Measurements from ENCODE around the gene CACNA1I. TPM values are rescaled to one million over a fixed set of nuclear protein-coding genes. Genes with fewer than 3 reads are reported as not detected.
A peak's percentile ranks its signal among the peaks of the same experiment; 100 is the strongest.

The CACNA1I gene
- total and polyA plus RNA-seq, 2 experiments from 2014 or later = 0.42 to 2.4 TPM

GRCh38 chr22:39689421-39689820 is 118.9 kb downstream of the CACNA1I start:
- H3K27me3 Mint-ChIP-seq (ENCODE audit: insufficient read depth, low read depth, poor library complexity) = peaks cover 8% of the 10 kb centered on the region
- ATAC-seq = no peak
- Histone ChIP-seq H3K27me3 (ENCODE audit: insufficient read depth) (no peaks in the 10 kb centered on the region), H3K4me3 (no peak overlapping the region), H4K20me1 (replicated peaks; ENCODE audit: insufficient read depth) (no peaks in the 10 kb centered on the region), H3K9me2 (ENCODE audit: insufficient read depth) (no peaks in the 10 kb centered on the region), H3K27ac (ENCODE audit: low read depth) (no peak overlapping the region), H3K36me3 (ENCODE audit: insufficient read depth) (no peaks in the 10 kb centered on the region), H3F3A (replicated peaks; ENCODE audit: low read depth) (no peaks in the 10 kb centered on the region), H3K4me1 (ENCODE audit: insufficient read depth) (no peaks in the 10 kb centered on the region), H3K4me2 (no peak overlapping the region), H2AFZ (no peak overlapping the region), H3K79me2 (replicated peaks; ENCODE audit: insufficient read depth) (no peaks in the 10 kb centered on the region)
- H3K27ac Mint-ChIP-seq = peak overlapping the region; percentile 27; the same call in 1 of the 2 replicates
- DNase-seq (ENCODE audit: low spot score) = no peak
- TF ChIP-seq ETS1 (IDR thresholded peaks at IDR 0.05) = no peak
- no peak for TF ChIP-seq REST (IDR thresholded peaks at IDR 0.05; ENCODE audit: unreplicated experiment)
- TF ChIP-seq ZNF331 (CRISPR knock-in tag; IDR thresholded peaks at IDR 0.05; ENCODE audit: low read depth) = no peak
- no peak for TF ChIP-seq STAT1 (IDR thresholded peaks at IDR 0.05; ENCODE audit: unreplicated experiment)
- TF ChIP-seq EZH2 (IDR thresholded peaks at IDR 0.05; ENCODE audit: low read depth, unreplicated experiment) = no peak
- TF ChIP-seq POLR2AphosphoS5 (IDR thresholded peaks at IDR 0.05; ENCODE audit: low read depth) = no peak
- TF ChIP-seq CREB1 (CRISPR knock-in tag; IDR thresholded peaks at IDR 0.05; ENCODE audit: low read depth) = no peak
- no peaks in the 10 kb centered on the region for H3K9me3 Mint-ChIP-seq
- no peaks in the 10 kb centered on the region for H3K36me3 Mint-ChIP-seq (ENCODE audit: low read depth)
- H3K4me1 Mint-ChIP-seq = peaks cover 10% of the 10 kb centered on the region; the same call in 1 of the 3 replicates
- no peak overlapping the region for H3K4me3 Mint-ChIP-seq

- peaks cover 8% of the 10 kb centered on the region for H3K27me3 Mint-ChIP-seq (ENCODE audit: insufficient read depth, low read depth, poor library complexity)
- no peaks in the 10 kb centered on the region for H3K79me2 ChIP-seq (replicated peaks; ENCODE audit: insufficient read depth)
- no peaks in the 10 kb centered on the region for H4K20me1 ChIP-seq (replicated peaks; ENCODE audit: insufficient read depth)
- H3K27me3 ChIP-seq (ENCODE audit: insufficient read depth) = no peaks in the 10 kb centered on the region
- H3K36me3 Mint-ChIP-seq (ENCODE audit: low read depth) = no peaks in the 10 kb centered on the region
- no peak overlapping the region for H3K27ac Mint-ChIP-seq
- no peaks in the 10 kb centered on the region for H3F3A ChIP-seq (replicated peaks; ENCODE audit: low read depth)
- no peaks in the 10 kb centered on the region for H3K36me3 ChIP-seq (ENCODE audit: insufficient read depth)
- no peak overlapping the region for H3K4me3 Mint-ChIP-seq
- H3K4me1 ChIP-seq (ENCODE audit: insufficient read depth) = no peaks in the 10 kb centered on the region
- H3K4me2 ChIP-seq = 0 out of 2 replicates have a peak overlapping the region, but pooled peaks have one; percentile 41
- peak overlapping the region; percentile 85 for H2AFZ ChIP-seq
- H3K4me3 ChIP-seq = no peak overlapping the region
- H3K9me2 ChIP-seq (ENCODE audit: insufficient read depth) = no peaks in the 10 kb centered on the region
- peak; percentile 70 for ATAC-seq
- H3K4me1 Mint-ChIP-seq = peaks cover 10% of the 10 kb centered on the region; the same call in 1 of the 3 replicates
- DNase-seq (ENCODE audit: low spot score) = peak; percentile 74
- no peak overlapping the region for H3K27ac ChIP-seq (ENCODE audit: low read depth)
- TF ChIP-seq ZNF331 (CRISPR knock-in tag; IDR thresholded peaks at IDR 0.05; ENCODE audit: low read depth) (no peak), CREB1 (CRISPR knock-in tag; IDR thresholded peaks at IDR 0.05; ENCODE audit: low read depth) (no peak), STAT1 (IDR thresholded peaks at IDR 0.05; ENCODE audit: unreplicated experiment) (no peak), NANOG (IDR thresholded peaks at IDR 0.05; ENCODE audit: borderline replicate concordance) (no peak), CTCF (conservative IDR thresholded peaks at IDR 0.05; ENCODE audit: low read depth in 2 of 2) (no peak), JUNB (IDR thresholded peaks at IDR 0.05; ENCODE audit: unreplicated experiment) (no peak)
- no peaks in the 10 kb centered on the region for H3K9me3 Mint-ChIP-seq
Observed at GRCh38 chr22:39690881-39691605, 120.5 kb downstream of the CACNA1I start.

Data from GM23338 (cell line).